MV-4-11 (cell line): ENCODE data around the gene JAKMIP1.

Experiments used
- DNase-seq: peaks from one replicate; lab custom pipeline; 2025; lab: John Stamatoyannopoulos, UW

JAKMIP1 gene

DNA sequence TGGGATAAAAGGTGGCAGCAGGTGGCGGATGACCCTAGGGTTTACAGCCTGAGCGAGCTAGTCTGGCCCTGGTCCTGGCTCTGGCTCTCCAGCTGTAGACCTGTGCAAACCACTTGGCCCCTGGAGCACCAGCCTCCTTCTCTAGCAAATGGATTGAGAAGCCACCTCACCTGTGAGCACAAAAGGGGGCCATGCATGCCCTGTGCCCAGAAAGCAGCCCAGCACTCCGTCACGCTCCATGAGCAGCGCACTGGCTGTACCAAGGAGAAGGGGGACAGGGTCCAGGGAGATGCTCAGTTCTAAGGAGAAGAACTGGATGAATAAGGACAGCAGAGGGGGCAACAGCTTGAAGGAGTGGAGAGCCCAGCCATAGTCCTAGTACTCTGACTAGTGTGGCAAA lies 135.2 kb downstream of the JAKMIP1 start:
- no peak for DNase-seq

DNA sequence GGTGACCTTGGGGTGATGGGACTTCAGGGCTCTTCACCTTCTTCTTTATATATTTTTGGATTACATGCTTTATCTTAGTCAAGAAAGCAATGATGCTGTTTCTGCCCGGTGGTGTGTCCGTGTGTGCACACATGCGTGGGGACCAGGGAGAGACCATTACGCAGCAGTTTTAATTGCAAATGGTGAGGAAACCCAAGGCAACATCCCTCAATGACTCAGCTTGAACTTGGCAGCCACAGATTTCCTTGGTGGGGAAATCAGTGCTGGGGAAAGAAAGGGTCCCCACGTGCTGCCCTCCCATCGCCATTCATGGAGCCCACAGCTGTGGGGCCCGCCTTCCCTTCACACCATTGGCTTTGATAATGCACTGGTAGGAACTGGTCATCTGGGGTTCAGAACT lies 136.0 kb downstream of the JAKMIP1 start:
- no peak for DNase-seq

DNA sequence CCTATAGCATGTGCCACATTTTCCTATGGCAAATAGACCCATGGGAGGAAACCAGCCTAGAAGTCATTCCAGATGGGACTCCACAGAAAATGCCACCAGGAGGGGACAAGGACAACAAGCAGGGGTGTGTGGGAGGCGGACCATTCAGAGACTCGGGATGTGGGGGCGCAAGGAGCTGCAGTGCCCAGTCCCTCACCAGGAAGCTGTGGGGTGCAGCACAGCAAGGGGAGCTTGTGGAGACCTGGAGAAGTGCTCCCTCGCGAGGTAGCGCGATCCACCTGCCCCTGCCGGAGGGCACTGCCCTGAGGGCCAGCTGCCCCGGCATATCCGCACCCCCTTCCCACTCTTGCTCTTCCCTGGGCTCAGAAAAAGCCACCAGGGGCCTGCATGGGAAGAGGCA lies 136.7 kb downstream of the JAKMIP1 start:
- DNase-seq: no peak

DNA sequence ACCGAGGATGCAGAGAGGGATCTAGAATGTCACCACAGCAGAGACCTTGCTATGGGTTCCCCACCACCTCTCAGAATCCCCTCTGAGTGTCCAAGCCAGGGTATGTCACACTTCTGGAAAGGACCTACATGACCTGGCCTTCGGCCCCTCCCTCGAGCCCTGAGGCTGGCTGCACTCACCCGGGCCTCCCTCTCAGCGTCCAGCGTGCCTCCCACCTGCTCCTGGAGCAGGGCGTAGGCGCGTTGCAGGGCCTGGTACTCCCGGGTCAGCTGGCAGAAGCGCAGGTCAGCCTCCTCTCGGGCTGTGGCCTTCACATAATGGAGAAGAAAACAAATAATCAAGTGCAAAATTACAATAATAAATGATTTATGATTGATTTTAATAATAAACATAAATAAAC lies 138.2 kb downstream of the JAKMIP1 start:
- no peak for DNase-seq

DNA sequence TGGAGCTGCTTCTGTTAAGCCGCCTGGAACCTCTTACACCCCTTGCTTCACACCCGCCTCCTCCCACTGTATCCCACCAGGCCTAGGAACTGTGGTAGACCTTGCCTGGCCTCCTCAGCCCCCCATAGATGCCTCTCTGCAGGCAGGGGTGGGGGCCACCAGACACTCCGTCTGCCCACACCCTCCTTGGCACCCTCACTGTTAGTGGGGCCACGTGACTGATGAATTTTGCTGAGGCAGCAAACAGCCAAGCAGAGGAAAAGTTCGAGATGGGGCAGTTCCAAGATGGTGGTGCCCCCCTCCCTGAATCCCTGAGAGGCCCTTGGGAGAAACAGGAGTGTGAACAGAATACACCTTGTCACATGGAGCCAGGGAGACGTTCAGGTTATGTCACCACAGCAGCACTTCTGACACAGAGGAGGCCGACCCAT lies 141.0 kb downstream of the JAKMIP1 start:
- DNase-seq: no peak

DNA sequence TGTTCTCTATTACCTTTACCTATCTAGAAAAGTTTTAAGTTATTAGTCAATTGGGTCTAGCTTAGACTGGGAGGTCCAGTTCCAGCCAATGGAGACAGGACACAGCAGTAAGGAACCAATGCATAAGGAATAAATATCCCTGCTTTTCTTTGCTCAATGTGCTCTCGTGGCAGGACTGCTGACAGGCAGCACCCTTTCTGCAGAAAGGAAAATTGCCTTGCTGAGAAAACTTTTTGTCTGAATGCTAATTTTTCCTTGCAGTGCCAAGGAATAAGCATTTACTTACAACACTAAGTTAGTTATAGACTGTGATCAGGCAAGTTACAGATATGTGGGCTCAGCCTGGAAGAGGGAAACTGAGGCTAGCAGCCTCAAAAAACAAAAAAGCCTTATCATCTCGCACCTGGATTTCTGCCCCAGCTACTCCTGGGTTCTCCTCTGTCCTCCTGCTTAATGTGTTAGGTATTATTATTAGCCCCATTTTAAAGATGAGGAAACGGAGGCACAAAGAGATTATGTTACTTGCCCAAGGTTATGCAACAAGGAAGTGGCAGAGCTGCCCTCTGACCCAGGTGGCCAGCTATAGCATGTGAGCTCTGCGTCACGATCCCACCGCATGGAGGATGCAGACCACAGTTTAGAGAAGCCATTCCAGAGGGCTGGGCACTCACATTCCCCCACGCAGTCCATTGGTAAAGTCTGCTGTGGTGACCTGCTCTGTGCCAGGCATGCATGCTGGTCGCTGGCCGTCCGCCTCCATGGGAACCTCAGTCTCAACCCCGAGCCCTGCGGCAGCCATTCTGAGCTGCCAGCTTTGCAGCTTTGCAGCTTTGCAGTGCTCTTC lies 141.6 kb downstream of the JAKMIP1 start:
- DNase-seq: no peak

DNA sequence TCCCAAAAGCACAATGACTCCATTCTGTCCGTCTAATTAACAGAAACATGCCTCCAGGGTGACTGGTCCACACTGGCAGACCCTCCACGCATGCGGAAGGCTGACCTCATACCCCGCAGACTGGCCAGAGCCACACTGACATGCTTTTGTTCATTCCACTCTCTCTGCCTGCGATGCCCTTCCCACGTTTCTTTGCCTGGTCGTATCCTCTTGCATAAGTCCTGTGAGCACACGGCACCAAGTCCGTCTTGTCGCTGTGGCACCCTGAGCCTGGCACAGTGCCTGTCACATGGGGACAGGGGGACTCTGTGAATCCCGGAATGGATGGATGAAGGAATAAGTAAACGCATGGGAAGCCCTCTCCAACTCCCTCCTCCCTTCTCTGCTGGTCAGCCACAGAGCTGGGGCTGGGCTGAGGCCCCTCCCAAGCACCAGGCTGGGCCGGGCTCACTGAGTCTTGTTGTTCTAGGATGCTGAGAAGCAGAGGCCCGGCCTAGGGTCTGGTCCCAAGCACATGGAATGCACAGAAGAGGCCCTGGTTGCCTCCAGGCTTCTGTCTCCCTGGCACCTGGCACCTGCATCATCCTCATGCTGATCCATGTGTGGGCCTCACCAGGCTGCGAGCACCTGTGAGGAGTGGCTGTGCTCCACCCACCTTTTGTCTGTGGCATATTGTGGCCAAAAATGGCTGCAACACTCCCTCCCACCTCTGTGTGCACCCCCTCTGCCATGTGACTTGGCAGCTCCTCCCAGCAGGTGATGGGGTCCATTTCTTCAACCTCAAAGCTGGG lies 143.2 kb downstream of the JAKMIP1 start:
- no peak for DNase-seq

DNA sequence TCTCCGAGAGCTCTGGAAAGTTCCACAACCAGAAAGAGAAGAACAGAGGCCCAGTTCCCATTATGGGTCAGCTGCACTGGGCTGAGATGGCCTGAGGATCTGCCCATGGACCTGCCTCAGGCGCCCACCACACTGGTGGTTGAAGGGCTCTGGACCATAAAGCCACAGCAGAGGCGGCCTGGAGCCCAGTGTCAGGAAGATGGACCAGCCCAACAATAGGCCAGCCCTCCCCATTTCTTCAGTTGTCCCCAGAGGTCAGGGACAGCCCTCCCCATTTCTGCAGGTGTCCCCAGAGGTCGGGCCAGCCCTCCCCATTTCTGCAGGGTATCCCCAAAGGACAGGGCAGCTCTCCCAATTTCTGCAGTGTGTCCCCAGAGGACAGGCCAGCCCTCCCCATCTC lies 144.9 kb downstream of the JAKMIP1 start:
- DNase-seq: no peak

DNA sequence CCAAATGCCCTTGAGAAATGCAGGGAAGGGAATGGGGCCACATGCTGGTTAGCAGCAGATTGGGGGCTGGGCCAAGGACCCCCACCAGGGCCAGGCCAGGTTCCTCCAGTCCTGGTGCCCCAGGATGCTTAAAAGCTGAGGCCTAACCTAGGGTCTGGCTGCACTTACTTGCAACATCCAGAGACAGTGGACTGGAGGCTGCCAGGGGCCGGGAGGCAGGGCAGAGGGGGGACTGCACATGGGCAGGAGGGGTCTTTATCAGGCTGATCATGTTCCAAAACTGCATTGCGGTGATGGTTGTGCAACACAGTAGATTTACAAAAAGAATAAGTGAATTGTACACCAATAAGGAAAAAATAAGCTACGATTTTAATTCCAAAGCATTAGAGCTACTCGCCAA lies 145.3 kb downstream of the JAKMIP1 start:
- no peak for DNase-seq

DNA sequence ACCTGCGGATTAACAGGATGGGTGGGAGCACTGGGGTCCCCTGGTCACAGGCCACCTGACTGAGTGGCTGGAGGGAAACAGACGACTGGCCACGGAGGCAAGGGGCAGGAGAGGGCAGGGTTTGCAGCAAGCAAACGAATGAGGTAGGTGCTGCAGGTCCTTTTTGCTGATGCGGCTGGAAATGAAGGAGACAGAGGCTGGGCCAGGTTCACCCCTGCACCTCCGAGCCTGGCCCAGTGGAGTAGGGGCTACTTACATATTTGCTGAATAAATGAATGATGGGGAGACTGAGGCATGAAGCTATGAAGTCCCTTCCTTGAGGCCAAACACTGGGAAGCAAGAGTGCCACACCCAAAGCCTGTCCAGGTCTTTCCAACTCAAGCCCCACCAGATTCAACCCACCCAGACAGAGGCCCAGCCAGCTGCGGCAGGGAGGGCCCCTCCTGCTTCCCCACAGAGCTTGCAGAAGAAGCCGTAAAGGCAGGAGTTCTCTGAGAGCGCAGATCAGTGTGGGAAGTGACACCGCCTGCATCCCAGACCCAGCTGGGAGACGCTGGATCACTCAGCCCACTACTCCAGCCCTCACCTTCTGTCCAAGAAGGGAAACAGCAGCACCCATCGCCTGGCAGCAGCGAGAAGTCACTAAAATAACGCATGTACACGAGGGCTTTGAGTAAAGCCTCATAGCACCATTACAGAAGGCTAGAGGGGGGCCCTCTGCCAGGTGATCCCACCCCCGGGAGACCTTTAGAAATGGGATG lies 146.0 kb downstream of the JAKMIP1 start:
- DNase-seq: no peak

DNA sequence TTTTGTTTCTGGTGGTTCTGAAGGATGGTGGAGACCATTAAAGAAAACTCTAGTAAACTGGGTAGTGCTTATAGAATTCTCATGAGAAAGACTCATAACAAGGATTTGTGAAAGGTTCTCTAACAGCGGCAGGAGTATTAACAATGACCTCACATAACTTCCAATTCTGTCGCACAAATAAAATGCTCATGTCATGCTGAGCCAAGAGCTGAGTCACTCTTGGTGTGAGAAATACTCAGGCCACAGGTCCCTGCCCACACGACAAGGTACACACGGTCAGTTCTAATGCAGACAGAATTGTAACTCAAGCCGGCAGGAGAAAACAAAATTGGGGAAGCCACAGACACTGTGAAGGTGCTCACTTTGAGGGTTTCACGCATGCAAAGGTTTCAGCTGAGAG lies 147.7 kb downstream of the JAKMIP1 start:
- no peak for DNase-seq

DNA sequence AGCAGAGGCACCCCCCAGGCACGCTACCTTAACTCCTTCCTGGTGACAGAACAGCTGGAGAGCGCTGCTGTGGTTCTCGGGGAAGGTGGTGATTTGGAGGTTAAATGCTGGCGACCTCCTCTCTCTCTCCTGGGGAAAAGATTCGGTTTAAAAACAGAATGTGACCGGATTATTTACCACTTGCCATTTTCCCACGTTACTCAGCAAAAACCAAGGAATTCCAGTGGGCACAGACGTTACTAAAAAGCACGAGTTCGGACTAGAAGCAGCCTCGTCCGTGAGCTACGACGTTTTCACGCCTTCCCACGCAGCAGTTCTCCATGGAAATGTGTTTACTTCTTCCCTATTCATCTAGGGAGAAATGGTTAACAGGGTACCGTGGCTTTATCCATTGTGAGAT lies 149.8 kb downstream of the JAKMIP1 start:
- DNase-seq: no peak

DNA sequence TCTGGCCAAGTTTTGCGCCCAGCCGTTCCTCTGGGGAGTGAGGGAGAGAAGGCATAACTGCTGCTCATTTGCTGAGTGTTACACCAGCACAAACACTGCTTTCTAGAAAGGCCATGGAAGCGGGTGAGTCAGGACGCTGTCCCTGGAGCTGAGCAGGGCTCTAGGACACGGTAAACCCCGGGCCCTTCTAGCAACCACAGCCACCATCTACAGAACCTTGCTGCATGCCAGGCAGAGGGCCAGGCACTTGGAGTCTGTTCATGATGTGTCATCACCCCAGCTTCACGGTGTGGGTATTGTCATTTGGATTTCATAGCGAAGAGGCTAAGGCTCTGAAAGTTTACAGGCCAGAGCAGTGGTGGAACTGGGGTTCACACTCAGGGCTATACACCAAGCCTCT lies 150.4 kb downstream of the JAKMIP1 start:
- no peak for DNase-seq

DNA sequence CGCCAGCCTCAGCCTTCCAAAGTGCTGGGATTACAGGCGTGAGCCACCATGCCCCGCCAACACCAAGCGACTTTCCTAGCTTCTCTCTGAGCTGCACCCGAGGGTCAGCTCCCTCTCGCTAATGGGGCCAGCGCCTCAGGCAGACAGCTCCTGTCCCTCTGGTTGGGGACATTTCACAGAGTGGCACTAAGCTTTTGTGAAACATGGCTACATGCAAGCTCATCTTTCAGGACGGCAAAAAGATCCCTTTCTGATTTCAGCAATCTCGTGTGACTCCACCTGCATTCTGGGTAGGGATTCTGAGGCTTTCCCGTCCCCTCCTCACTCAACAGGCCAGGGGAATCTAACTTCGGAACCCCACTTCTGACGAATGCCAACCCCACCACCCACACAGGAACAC lies 151.1 kb downstream of the JAKMIP1 start:
- DNase-seq: no peak

DNA sequence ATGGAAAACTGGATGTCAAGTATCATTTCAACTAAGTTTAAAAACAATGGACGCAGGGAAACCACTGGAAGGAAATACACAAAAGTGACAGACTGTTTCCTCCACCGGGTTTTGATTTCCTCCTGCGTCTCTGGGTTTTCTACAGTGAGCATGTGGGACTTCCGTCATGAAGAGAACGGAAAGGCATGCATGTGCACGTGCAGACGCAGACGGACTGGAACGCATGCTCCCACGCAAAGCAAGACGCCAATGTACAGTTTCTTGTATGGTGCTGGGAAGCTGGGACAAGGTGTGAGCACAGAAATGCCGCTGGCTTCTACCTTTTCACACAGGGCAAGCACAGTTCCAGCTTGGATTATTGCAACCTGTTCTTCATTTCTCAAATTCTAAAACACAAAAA lies 151.8 kb downstream of the JAKMIP1 start:
- no peak for DNase-seq

DNA sequence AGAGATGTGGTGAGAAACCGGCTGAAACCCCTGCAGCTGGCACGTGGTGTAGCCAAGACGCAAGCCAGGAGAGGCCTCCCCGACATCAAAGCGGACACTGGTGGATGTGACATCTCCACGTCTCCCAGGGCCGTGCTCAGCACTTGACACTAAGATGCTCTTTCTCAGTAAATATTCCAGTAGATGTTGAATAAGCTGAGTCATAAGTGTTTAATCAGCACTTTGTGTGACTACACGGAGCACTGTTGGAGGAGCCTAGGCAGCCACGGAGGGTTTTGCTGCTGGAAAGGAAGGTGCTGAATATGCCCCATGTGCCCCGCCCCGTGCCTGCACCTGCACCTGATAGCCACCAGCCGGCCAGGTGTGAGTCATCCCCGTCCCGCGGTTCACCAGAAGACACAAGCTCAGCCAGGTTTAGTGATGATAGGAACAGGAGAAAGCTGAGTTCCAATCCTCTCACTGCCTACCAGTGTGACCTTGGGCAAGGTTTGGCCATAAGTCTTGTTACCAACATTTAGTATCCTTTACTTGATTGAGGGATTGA lies 153.1 kb downstream of the JAKMIP1 start:
- DNase-seq: no peak

DNA sequence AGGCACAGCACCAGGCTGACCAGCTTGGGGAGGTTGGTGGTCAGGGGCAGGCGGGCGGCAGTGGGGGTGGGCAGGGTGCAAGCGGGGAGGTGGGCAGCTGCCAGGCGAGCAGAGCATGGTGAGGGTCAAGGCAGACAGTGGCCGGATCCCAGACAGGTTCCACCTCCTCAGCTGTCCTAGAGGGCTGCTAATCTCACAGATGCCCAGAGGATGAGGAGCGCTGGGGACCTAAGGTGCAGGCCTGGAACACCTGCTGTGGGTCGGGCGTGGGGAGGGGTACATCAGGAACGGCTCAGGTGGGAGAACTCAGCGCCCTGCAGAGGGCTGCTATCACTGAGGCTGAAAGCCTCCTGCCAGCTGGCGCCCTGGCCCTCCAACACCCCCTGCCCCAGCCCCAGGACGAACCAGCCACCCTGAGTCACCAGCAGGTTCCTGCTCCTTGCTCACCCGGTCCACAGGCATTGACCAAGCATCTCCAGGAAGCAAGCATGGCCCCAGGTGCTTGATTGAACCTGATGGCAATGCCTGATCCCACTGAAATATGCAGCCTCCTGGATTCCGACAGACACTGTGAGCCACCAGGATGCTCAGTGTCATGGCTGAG lies 153.7 kb downstream of the JAKMIP1 start:
- DNase-seq: no peak

DNA sequence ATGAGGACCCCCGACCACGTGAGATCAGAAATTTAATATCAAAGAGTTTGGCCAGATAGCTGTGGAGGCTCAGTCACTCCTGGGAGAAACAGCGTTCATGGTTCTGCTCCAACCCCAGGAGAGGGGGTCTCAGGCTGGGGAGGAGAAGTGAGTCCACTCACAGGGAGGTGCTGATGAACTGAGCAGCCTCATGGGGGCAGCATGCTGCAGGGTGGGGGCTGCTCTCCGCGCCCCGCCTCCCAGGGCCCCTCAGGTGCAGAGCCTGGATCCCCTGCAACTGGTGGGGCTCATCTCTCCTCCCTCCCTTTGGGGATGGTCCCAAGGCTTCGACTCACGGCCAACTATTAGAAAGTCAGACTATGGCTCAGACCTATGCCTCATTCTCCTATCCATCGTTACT lies 155.5 kb downstream of the JAKMIP1 start:
- no peak for DNase-seq

DNA sequence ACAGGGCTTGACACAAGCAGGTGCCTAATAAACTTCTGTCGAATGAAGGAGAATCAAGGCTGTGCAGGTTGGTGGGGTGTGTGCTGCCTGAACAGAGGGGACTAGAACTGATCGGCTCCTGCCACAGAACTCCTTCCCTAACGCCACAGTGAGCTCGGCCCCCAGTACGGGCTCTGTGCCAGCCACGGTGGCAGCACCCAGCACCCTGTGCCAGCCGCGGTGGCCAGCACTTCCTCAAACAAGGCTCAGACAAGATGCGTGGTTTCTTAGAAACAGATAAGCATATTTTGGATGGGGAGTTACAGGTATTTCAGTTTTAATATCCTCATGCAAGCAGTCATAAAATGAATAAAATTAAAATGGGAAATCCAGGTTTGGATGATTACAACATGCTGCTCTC lies 156.1 kb downstream of the JAKMIP1 start:
- DNase-seq: no peak

DNA sequence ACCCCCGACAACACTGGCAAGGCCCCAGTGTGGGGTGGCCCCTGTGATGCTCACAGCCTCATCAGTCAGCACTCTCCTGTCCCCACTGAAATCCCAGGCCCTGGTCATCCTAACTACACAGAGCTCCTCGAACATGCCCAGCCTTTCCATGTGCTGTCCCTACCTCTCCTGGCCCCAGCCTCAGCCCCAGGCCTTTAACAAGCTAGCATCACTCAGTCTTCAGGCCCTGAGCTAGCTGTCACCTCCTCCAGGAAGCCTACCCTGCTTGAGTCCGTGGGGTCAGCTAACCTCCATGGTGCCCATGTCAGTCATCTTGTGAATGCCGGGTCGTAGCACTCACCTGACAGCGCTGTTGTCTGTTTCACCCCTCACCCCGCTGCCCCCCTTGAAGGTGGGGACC lies 156.5 kb downstream of the JAKMIP1 start:
- no peak for DNase-seq

DNA sequence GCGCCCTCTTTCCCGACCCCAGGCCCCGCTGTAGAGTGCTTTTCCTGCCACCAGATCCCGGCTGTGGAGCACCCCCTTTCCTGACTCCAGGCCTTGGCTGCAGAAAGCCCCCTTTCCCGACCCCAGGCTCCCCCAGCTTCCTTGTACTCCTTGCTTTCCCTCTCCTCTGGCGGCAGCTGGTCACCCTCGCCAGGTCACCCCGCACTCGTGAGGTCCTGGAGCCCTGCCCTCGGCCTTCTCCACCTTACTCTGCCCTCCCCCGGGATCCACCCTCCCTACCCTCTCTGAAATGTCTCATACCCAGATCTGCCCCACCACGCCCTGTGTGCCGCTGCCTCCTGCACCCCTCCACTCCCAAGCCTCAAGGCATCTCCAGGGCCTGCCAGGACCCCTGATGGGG lies 157.2 kb downstream of the JAKMIP1 start:
- DNase-seq: no peak
